SK-N-SH (cell line): Measurements from ENCODE around the gene IL12A.

ENCODE experiments used
- CHD2 ChIP-seq: fragments of 150-350 bp; IDR thresholded peaks from 2 replicates; pipeline ENCODE4 v1.6.1; 2018; ENCODE audit warnings: low read length; ENCODE audit not compliant: partially characterized antibody
- CTCF ChIP-seq: fragments of 200-600 bp; sonication (generic); IDR thresholded peaks from 2 replicates; pipeline ENCODE4 v1.6.1; 2017; ENCODE audit warnings: antibody characterized with exemption, mild to moderate bottlenecking, moderate library complexity
- GABPA ChIP-seq: IDR thresholded peaks from 2 replicates; pipeline ENCODE4 v1.4.0; 2012; ENCODE audit warnings: low read depth, mild to moderate bottlenecking
- POLR2AphosphoS5 ChIP-seq: IDR thresholded peaks from 2 replicates; pipeline ENCODE4 v1.6.1; 2012; ENCODE audit warnings: low read depth, low read length
- RAD21 ChIP-seq: IDR thresholded peaks from 2 replicates; pipeline ENCODE4 v1.6.1; 2012; ENCODE audit warnings: mild to moderate bottlenecking, low read length
- REST ChIP-seq: IDR thresholded peaks from 2 replicates; pipeline ENCODE4 v1.6.1; 2012; ENCODE audit warnings: mild to moderate bottlenecking, low read depth, low read length, moderate library complexity
- SMC3 ChIP-seq: IDR thresholded peaks from 2 replicates; pipeline ENCODE4 v1.6.1; 2012; ENCODE audit warnings: low read depth, low read length, improper control_type of control experiment
- TAF1 ChIP-seq: IDR thresholded peaks from 2 replicates; pipeline ENCODE4 v1.6.1; 2012; ENCODE audit warnings: low read depth, mild to moderate bottlenecking, low read length, moderate library complexity, borderline replicate concordance
- TEAD4 ChIP-seq: IDR thresholded peaks from 2 replicates; pipeline ENCODE4 v1.4.0; 2012; ENCODE audit warnings: mild to moderate bottlenecking, borderline replicate concordance; ENCODE audit not compliant: insufficient read depth
- USF1 ChIP-seq: IDR thresholded peaks from 2 replicates; pipeline ENCODE4 v1.4.0; 2012; ENCODE audit warnings: low read depth, borderline replicate concordance
- TF ChIP-seq, protein P1 (sequence below): fragments of 150-350 bp; IDR thresholded peaks from 2 replicates; pipeline ENCODE4 v1.6.1; 2016; ENCODE audit warnings: mild to moderate bottlenecking, low read depth, low read length
- TF ChIP-seq, protein P2 (sequence below): IDR thresholded peaks from 2 replicates; pipeline ENCODE4 v1.4.0; 2012; ENCODE audit warnings: low read depth

DNA sequence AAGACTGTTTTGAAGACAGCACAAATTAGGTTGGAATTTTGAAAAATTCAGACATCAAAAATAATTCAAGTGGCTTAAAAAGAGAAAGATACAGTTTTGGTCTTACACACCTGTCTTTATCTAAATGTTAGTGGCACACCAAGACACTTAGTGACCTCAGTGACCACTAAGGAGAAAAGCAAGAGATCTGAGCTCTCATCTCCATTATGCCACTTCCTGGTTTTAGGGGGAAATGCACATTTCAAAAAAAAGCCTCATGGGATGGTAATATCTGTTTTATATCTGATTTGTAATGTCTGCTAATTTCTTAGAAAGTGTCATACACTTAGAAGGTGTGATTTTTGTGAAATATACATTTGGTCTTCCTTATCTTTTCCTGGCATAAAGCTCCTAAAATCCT, 16.4 kb downstream of the IL12A start:
- TF ChIP-seq CTCF (no peak), CHD2 (no peak), TEAD4 (no peak), POLR2AphosphoS5 (no peak), TAF1 (no peak), RAD21 (no peak), REST (no peak), SMC3 (no peak), GABPA (no peak), USF1 (no peak)
- TF ChIP-seq, protein P1, sequence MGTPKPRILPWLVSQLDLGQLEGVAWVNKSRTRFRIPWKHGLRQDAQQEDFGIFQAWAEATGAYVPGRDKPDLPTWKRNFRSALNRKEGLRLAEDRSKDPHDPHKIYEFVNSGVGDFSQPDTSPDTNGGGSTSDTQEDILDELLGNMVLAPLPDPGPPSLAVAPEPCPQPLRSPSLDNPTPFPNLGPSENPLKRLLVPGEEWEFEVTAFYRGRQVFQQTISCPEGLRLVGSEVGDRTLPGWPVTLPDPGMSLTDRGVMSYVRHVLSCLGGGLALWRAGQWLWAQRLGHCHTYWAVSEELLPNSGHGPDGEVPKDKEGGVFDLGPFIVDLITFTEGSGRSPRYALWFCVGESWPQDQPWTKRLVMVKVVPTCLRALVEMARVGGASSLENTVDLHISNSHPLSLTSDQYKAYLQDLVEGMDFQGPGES = no peak
- TF ChIP-seq, protein P2, sequence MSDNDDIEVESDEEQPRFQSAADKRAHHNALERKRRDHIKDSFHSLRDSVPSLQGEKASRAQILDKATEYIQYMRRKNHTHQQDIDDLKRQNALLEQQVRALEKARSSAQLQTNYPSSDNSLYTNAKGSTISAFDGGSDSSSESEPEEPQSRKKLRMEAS = no peak
